SH-SY5Y (cell line): Measurements from ENCODE around the gene ADAM19.

ENCODE experiments used
- GATA2 ChIP-seq: IDR thresholded peaks from 2 replicates; pipeline ENCODE4 v1.6.1; 2011; ENCODE audit warnings: mild to moderate bottlenecking, low read depth, low read length
- GATA3 ChIP-seq: IDR thresholded peaks from 2 replicates; pipeline ENCODE4 v1.6.1; 2011; ENCODE audit warnings: low read depth, mild to moderate bottlenecking, low read length, moderate library complexity

- TF ChIP-seq GATA2 (no peak), GATA3 (no peak)
These were observed 88.2 kb downstream of the ADAM19 start for GRCh38 chr5:157487358-157487757.
